ENCODE results near the gene MSN. TPM values are rescaled to one million over a fixed set of nuclear protein-coding genes. Genes with fewer than 3 reads are reported as not detected.
"Not testable (repeated sequence)": the region's sequence is repeated elsewhere in the genome, so short reads cannot be mapped to it uniquely, and the experiment has no call there.

MSN gene
- polyA plus RNA-seq: 0.12 and 2.3 TPM in 2 replicates
- 0.73 and 1.3 TPM in 2 replicates for polyA minus RNA-seq

GRCh38 chrX:65667503-65668376 is at the start of gene MSN:
Gene MSN (plus strand): TSS chrX:65667654. CDS start chrX:65667842, 188 bp downstream.
- no peaks in the 10 kb centered on the region for H3K9me2 ChIP-seq (ENCODE audit: insufficient read depth, low read length)
- H3K4me2 ChIP-seq (ENCODE audit: low read length): no peak within 1 kb of the TSS
- no peak within 1 kb of the TSS for H3K9ac ChIP-seq (ENCODE audit: low read length)
- no peak within 1 kb of the TSS for H3K27ac ChIP-seq (ENCODE audit: low read length)
- no peaks in the 10 kb centered on the region for H3K27me3 ChIP-seq (ENCODE audit: insufficient read depth, low read depth, low read length)
- H3K36me3 ChIP-seq (ENCODE audit: insufficient read depth, low read length): no peaks in the 10 kb centered on the region
- H2AFZ ChIP-seq (ENCODE audit: low read depth, low read length): no peak within 1 kb of the TSS
- peak within 1 kb of the TSS; percentile 31 for H3K4me3 ChIP-seq (ENCODE audit: low read length)
- no peak for TF ChIP-seq EP300 (conservative IDR thresholded peaks at IDR 0.05; ENCODE audit: poor library complexity, severe bottlenecking)
- no peak for TF ChIP-seq CTCF (IDR thresholded peaks at IDR 0.05; ENCODE audit: poor library complexity, severe bottlenecking)
- TF ChIP-seq TAF1 (IDR thresholded peaks at IDR 0.05; ENCODE audit: low read depth): no peak
- no peak for TF ChIP-seq EZH2 (IDR thresholded peaks at IDR 0.05; ENCODE audit: borderline replicate concordance, insufficient read depth, low read length, poor library complexity, severe bottlenecking)
- no peak for TF ChIP-seq RAD21 (conservative IDR thresholded peaks at IDR 0.05)
- TF ChIP-seq MXI1 (conservative IDR thresholded peaks at IDR 0.05; ENCODE audit: poor library complexity, severe bottlenecking): no peak
- no peak for TF ChIP-seq POLR2AphosphoS5 (IDR thresholded peaks at IDR 0.05)
- TF ChIP-seq SMC3 (conservative IDR thresholded peaks at IDR 0.05; ENCODE audit: poor library complexity): no peak
- no peak for TF ChIP-seq REST (IDR thresholded peaks at IDR 0.05; ENCODE audit: borderline replicate concordance)
- no peaks in the 10 kb centered on the region for H3F3A ChIP-seq (ENCODE audit: insufficient read depth, low read length, poor library complexity, severe bottlenecking)
- H3K9me3 ChIP-seq (ENCODE audit: low read length): no peaks in the 10 kb centered on the region
- H3K79me2 ChIP-seq (replicated peaks; ENCODE audit: insufficient read depth, low read length): no peaks in the 10 kb centered on the region
- no peaks in the 10 kb centered on the region for H4K20me1 ChIP-seq (ENCODE audit: insufficient read depth)

GRCh38 chrX:65620096-65620705 is 47.3 kb upstream of the MSN start:
- not testable (repeated sequence) for H2AFZ ChIP-seq (ENCODE audit: low read depth, low read length); H3K4me3 ChIP-seq (ENCODE audit: low read length); H3K4me2 ChIP-seq (ENCODE audit: low read length)

More at GRCh38 chrX:65620096-65620705, 47.3 kb upstream of the MSN start:
- H4K20me1 ChIP-seq (ENCODE audit: insufficient read depth); H3K9me2 ChIP-seq (ENCODE audit: insufficient read depth, low read length); H3K27me3 ChIP-seq (ENCODE audit: insufficient read depth, low read depth, low read length); H3K9me3 ChIP-seq (ENCODE audit: low read length); H3K36me3 ChIP-seq (ENCODE audit: insufficient read depth, low read length); H3F3A ChIP-seq (ENCODE audit: insufficient read depth, low read length, poor library complexity, severe bottlenecking); H3K27ac ChIP-seq (ENCODE audit: low read length); H3K79me2 ChIP-seq (replicated peaks; ENCODE audit: insufficient read depth, low read length); H3K9ac ChIP-seq (ENCODE audit: low read length): not testable (repeated sequence)
